Activated T-helper 9 cell treated with anti-CD3 and anti-CD28 coated beads, Interleukin-2, amount 50 U/mL, for 16 hours (primary cell): ENCODE measurements around the gene SHROOM4.

Experiments
- DNase-seq: peaks from one replicate; pipeline ENCODE4 v3.0.0-alpha.2; 2020; ENCODE audit warnings: low read depth

The SHROOM4 gene

GRCh38 chrX:50778272-50778671 lies 35.7 kb downstream of the SHROOM4 start:
- no peak for DNase-seq

- DNase-seq, result no peak
Measured at GRCh38 chrX:50776248-50776647, 37.7 kb downstream of the SHROOM4 start.

- no peak for DNase-seq
Measured at GRCh38 chrX:50771382-50771781, 42.6 kb downstream of the SHROOM4 start.

- DNase-seq, result no peak
Measured at GRCh38 chrX:50770702-50771101, 43.3 kb downstream of the SHROOM4 start.

GRCh38 chrX:50769389-50770063 lies 44.5 kb downstream of the SHROOM4 start:
- DNase-seq, result no peak

- no peak for DNase-seq
Measured at GRCh38 chrX:50768801-50769200, 45.2 kb downstream of the SHROOM4 start.

GRCh38 chrX:50765986-50766385 lies 48.0 kb downstream of the SHROOM4 start:
- no peak for DNase-seq

GRCh38 chrX:50762578-50762977 lies 51.4 kb downstream of the SHROOM4 start:
- DNase-seq, result no peak

- no peak for DNase-seq
Measured at GRCh38 chrX:50756276-50756675, 57.7 kb downstream of the SHROOM4 start.

GRCh38 chrX:50751091-50751490 lies 62.9 kb downstream of the SHROOM4 start:
- no peak for DNase-seq

- no peak for DNase-seq
Measured at GRCh38 chrX:50747471-50747900, 66.5 kb downstream of the SHROOM4 start.

- no peak for DNase-seq
Measured at GRCh38 chrX:50736656-50737055, 77.3 kb downstream of the SHROOM4 start.

- no peak for DNase-seq
Measured at GRCh38 chrX:50726296-50726695, 87.7 kb downstream of the SHROOM4 start.

- no peak for DNase-seq
Measured at GRCh38 chrX:50725310-50725709, 88.7 kb downstream of the SHROOM4 start.

GRCh38 chrX:50723006-50723405 lies 91.0 kb downstream of the SHROOM4 start:
- DNase-seq, result no peak

- DNase-seq, result no peak
Measured at GRCh38 chrX:50721764-50722521, 92.1 kb downstream of the SHROOM4 start.

GRCh38 chrX:50719614-50720013 lies 94.4 kb downstream of the SHROOM4 start:
- no peak for DNase-seq

- DNase-seq, result no peak
Measured at GRCh38 chrX:50718776-50719175, 95.2 kb downstream of the SHROOM4 start.

GRCh38 chrX:50716706-50717105 lies 97.3 kb downstream of the SHROOM4 start:
- no peak for DNase-seq

- no peak for DNase-seq
Measured at GRCh38 chrX:50712777-50713176, 101.2 kb downstream of the SHROOM4 start.

GRCh38 chrX:50711907-50712306 lies 102.1 kb downstream of the SHROOM4 start:
- no peak for DNase-seq

- no peak for DNase-seq
Measured at GRCh38 chrX:50707955-50708699, 105.9 kb downstream of the SHROOM4 start.

GRCh38 chrX:50707405-50707804 lies 106.6 kb downstream of the SHROOM4 start:
- no peak for DNase-seq
